ENCODE results near the gene UBE3D. TPM values are rescaled to one million over a fixed set of nuclear protein-coding genes. Genes with fewer than 3 reads are reported as not detected.

UBE3D gene
- total RNA-seq, 1 experiment from 2014 or later = 10.7 TPM

GRCh38 chr6:82890240-82890639, 175.4 kb downstream of the UBE3D start:
- Histone ChIP-seq H3K4me1 (ENCODE audit: insufficient read depth, low read length) (peaks cover 3% of the 10 kb centered on the region; the same call in 1 of the 2 replicates), H2AK5ac (ENCODE audit: insufficient read length, low read length) (no peak overlapping the region), H2BK20ac (ENCODE audit: low read depth, low read length, poor library complexity, severe bottlenecking) (no peak overlapping the region), H3K27me3 (ENCODE audit: insufficient read depth, low read length) (peaks cover 2% of the 10 kb centered on the region; the same call in 1 of the 2 replicates), H3T11ph (ENCODE audit: low read length) (no peak overlapping the region), H3K79me1 (ENCODE audit: insufficient read depth, low read depth, low read length, poor library complexity, severe bottlenecking) (no peaks in the 10 kb centered on the region), H2BK5ac (ENCODE audit: insufficient read length, low read length) (no peak overlapping the region), H2BK12ac (ENCODE audit: insufficient read length, low read depth, low read length) (no peak overlapping the region), H3K14ac (ENCODE audit: insufficient read depth, low read length) (no peak overlapping the region), H3K23ac (ENCODE audit: insufficient read length, low read depth, low read length) (no peak overlapping the region), H3K79me2 (ENCODE audit: insufficient read depth, low read length) (no peaks in the 10 kb centered on the region), H3K4me2 (ENCODE audit: insufficient read depth, insufficient read length, low read length) (no peak overlapping the region), H4K20me1 (ENCODE audit: control insufficient read depth, insufficient read depth, insufficient read length) (no peaks in the 10 kb centered on the region), H2BK15ac (ENCODE audit: low read depth, low read length) (no peak overlapping the region), H3K18ac (ENCODE audit: insufficient read length, low read depth, low read length) (no peak overlapping the region), H3K56ac (ENCODE audit: insufficient read length, low read depth, low read length) (no peak overlapping the region), H2AFZ (ENCODE audit: low read length) (no peak overlapping the region), H3K9ac (ENCODE audit: extremely low read depth, insufficient read length, low read length) (no peak overlapping the region), H4K5ac (ENCODE audit: insufficient read length, low read depth, low read length) (no peak overlapping the region), H3K9me3 (ENCODE audit: control insufficient read depth, low read depth, low read length) (no peaks in the 10 kb centered on the region), H3K27ac (ENCODE audit: insufficient read length, low read depth, low read length) (no peak overlapping the region), H3K23me2 (ENCODE audit: insufficient read length, low read depth, low read length, poor library complexity, severe bottlenecking) (no peaks in the 10 kb centered on the region), H3K4ac (ENCODE audit: low read depth, low read length) (no peak overlapping the region), H4K91ac (ENCODE audit: insufficient read length, low read depth, low read length) (no peak overlapping the region), H2BK120ac (ENCODE audit: low read depth, low read length, poor library complexity, severe bottlenecking) (no peak overlapping the region), H4K8ac (replicated peaks; ENCODE audit: insufficient read length, low read depth, low read length) (no peak overlapping the region)
- Mint-ChIP-seq H3K9me3 (no peaks in the 10 kb centered on the region), H3K4me3 (no peak overlapping the region), H3K27ac (peak overlapping the region in 1 of 3 experiments; percentile 53; a peak in 2 of 7 replicates), H3K27me3 (ENCODE audit: low read depth) (no peaks in the 10 kb centered on the region; the same call in 1 of the 2 replicates), H3K36me3 (ENCODE audit: insufficient read depth in 1 of 3, low read depth in 3 of 3) (peaks cover 0 to 5% (median 4%) of the 10 kb centered on the region in 3 experiments; a peak in 3 of 7 replicates), H3K4me1 (peaks cover 18 to 25% of the 10 kb centered on the region in 2 experiments)
- no peak for DNase-seq
- no CpG with 5 or more reads among the region's 1 CpG for WGBS (ENCODE audit: extremely low coverage, insufficient read length, low lambda C conversion rate)
- no peak for TF ChIP-seq CTCF (conservative IDR thresholded peaks at IDR 0.05)

Measured in H9 (cell line).